GM12891 (cell line): ENCODE measurements around the gene CLUH.

ENCODE experiments used
- PAX5 ChIP-seq: IDR thresholded peaks from 2 replicates; pipeline ENCODE4 v1.6.1; 2011; ENCODE audit warnings: low read length, moderate library complexity, mild to moderate bottlenecking; ENCODE audit not compliant: insufficient read depth, severe bottlenecking
- POLR2A ChIP-seq: IDR thresholded peaks from 2 replicates; pipeline ENCODE4 v1.6.1; 2011; ENCODE audit warnings: low read depth, low read length, control low read depth
- POLR2AphosphoS5 ChIP-seq: IDR thresholded peaks from 2 replicates; pipeline ENCODE4 v1.6.1; 2011; ENCODE audit warnings: low read depth, low read length, control low read depth
- POU2F2 ChIP-seq: IDR thresholded peaks from 2 replicates; pipeline ENCODE4 v1.6.1; 2011; ENCODE audit warnings: low read depth, mild to moderate bottlenecking, control low read depth, low read length, moderate library complexity
- SPI1 ChIP-seq: IDR thresholded peaks from 2 replicates; pipeline ENCODE4 v1.6.1; 2011; ENCODE audit warnings: low read depth, low read length, control low read depth
- TAF1 ChIP-seq: IDR thresholded peaks from 2 replicates; pipeline ENCODE4 v1.6.1; 2011; ENCODE audit warnings: low read depth, low read length, control low read depth

GRCh38 chr17:2735896-2736295 lies 24.3 kb upstream of the CLUH start:
- TF ChIP-seq TAF1 (no peak), POLR2AphosphoS5 (no peak), POLR2A (no peak), PAX5 (no peak), SPI1 (no peak), POU2F2 (no peak)
